HG03457 (cell line): ENCODE measurements around the gene SLC2A9.

Source experiments
- ATAC-seq: cut with Tn5 transposase; IDR thresholded peaks from one replicate; pipeline ENCODE4 v1.9.1; 2021; ENCODE audit warnings: moderate number of reproducible peaks; ENCODE audit not compliant: unreplicated experiment

SLC2A9 gene

DNA sequence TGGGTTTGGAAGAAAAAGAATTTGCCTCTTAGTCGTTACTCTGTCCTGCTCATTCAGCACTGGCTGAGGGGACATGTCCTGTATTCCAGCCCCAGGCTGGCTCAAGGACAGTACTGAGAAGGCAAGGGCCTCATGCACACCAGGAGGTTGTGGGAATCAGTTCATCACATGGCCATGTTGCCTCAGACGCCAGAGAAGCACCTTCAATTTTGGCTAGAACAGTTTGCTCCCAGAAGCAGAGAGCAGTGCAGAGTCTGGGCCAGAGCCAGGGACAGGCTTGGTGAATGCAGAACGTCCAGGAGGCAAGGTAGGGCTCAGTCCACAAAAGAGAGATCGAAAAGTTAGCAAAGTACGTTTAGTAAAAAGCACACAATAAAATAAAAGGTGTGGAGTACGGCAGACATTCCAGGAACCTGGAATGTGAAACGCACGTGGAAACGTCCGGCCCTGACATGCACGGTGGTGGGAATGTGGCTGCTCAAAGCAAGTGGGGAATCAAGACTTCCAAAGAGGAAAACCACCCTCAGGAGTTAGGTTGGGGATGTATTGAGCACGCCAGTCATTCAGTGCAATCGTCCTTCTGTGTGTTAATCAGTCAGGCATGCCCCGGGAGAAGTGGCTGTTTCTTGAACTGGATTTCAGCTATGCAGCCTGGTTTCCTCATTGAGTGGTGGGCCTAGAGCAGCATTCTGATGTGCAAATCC lies 1.2 kb upstream of the SLC2A9 start:
- no peak for ATAC-seq

DNA sequence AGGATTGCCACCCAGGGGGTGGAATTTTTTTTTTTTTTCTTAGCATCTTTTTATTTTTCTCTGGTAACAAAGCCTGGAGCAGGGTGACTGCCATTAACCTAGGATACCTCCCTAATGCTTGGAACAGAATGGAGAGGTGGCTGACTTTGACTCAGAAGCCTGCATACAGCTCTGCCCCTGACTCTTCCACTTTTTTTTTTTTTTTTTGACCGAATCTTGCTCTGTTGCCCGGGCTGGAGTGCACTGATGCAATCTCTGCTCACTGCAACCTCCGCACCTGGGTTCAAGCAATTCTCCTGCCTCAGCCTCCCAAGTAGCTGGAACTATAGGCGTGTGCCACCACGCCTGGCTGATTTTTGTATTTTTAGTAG lies 341 bp upstream of the SLC2A9 start:
- ATAC-seq, result no peak

DNA sequence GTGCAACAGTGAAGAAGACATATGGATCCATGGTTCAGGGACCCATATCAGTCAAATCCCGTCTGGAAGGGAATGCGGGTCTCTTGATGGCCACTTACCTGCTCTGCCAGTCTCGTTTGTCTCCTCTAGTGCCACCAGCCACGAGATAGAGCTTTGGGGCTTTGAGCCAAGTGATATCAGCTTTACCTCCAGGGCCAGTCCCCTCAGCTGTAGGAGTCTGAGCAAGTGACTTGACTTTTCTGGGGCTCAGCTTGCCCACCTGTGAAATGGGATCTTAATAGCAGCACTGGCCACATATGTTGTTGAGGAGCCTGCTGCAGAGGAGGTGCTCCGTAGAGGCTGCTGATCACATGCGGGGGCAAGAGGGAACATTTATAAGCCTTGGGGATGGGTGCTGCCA lies 1.2 kb downstream of the SLC2A9 start:
- no peak for ATAC-seq

DNA sequence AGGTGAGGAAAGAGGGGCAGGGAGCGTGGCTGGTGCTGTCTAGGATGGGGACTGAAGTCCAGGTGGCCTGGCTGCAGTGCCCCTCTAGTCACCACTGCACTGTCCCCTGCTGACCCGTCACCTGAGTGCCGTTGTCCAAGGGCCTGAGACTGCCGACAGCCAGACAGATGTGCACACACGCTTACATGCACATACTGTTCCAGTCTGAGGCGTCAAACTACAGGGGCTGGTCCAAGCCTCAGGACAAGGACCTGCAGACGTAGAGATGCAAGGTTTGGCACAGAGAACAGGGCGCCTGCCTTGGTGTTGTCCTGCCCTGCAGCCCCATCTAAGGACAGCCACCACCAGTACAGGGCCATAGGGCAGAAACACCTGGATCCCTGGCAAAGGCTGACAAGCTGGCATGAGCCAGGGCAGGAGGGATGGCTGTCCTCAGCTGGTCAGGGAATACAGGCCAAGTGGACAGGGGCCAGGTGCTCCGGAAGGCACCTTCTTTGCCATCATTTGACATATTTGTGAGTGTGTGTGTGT lies 1.7 kb downstream of the SLC2A9 start:
- no peak for ATAC-seq

DNA sequence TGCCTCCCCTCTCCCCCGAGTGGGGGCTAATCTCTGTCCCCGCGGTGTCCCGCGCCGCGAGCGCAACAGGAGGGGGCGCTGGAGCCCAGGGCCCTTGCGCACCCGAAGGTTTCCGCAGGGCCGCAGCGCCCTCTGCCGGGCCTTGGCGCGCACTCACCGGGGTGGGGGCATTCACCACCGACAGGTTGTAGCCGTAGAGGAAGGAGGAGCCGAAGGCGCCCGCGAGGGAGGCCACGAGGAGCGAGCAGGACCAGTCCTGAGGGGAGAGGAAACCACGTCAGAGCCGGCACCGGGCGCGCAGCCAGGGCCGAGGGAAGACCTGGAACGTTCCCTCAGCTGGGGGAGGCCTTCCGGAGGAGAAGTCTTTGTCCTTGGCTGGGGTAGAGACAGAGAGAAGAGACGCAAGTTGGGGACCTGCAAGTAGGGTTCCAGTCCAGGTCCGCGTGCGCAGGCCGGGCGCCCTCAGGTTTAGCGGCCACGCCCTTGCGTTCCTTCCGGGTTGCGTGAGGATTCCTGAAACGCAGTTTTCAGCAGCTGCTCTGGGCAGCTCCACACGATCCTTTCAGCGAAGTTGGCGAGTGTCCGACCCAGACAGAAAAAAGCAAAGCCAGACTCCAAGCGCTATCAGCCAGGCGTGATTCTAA lies 2.4 kb downstream of the SLC2A9 start:
- peak; percentile 96 for ATAC-seq

DNA sequence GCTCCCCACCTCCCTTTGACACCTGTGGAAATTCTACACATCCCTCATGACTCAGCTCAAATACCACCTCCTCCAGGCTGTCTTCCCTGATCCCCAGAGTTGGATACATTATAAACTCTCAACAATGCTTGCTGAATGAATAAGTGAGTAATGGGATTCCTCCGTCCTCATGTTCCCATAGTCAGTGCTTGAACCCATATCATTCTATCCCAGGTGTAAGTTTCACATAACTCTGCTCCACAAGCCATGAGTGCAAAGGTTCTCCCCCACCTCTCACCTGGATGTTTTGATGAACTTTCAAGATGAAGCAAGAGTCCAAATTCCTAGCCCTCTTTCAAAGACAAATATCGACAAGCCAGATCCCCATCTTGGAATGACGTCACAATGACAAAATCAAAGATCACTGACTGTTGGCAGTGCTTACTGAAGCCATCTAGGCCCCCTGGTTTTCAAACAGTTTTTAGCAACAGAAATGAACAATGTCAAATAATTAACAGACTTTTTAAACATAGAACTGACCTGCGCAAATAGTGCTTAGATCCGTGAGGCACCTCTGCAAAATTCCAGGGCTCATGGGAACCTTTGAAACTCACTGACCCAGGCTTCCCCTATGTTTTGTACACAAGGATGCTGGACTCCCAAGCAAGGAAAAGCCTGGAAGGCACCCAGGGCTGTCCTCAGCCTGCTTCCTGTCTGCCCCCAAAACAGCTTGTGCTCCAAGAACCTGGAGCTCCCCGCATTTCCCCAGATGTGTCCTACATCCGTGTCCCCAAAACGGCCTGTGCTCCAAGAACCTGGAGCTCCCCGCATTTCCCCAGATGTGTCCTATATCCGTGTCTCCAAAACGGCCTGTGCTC lies 4.0 kb downstream of the SLC2A9 start:
- no peak for ATAC-seq

DNA sequence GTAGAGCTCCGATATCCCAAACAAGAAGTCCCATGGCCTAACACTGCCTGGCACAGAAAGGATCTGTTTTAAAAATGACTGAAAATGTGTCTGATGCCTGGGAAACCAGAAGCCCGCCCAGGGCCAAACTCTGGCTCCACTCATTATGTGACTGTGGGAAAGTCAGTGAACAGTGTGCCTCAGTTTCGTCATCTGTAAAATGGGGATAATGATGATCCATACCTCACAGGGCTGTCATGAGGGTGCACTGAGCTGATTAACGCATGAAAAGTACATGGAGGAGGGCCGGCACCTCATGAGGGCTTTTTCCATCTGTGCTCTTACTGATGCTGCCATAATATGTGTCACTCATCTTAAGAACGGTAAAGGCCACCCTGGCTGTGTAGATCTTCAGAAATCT lies 5.1 kb downstream of the SLC2A9 start:
- ATAC-seq, result no peak

DNA sequence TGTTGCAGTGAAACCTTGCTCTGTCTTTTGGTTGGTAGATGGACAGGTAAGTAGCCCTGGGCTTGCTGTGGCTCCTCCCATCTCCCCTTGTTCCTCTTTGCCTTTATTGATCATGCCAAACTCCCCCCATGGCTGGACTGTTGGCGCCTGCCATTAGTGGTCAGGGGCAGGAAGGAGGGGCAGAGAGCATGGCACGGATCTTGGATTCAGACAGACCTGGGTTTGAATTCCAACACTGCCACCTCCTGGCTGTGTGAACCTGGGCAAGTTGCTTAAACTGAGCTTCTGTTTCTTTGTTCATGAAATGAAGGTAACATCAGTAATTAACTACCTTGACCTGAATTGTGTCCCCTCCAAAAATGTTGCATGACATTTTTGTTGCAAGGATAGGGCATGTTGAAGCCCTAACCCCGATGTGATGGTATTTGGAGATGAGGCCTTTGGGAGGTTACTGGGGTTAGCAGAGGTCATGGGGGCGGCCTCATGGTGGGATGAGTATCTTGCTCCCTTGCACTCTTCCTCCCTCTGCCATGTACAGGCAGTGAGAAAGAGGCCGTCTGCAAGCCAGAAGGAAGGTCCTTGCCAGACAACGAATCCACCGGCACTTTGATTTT lies 6.0 kb downstream of the SLC2A9 start:
- ATAC-seq, result no peak

DNA sequence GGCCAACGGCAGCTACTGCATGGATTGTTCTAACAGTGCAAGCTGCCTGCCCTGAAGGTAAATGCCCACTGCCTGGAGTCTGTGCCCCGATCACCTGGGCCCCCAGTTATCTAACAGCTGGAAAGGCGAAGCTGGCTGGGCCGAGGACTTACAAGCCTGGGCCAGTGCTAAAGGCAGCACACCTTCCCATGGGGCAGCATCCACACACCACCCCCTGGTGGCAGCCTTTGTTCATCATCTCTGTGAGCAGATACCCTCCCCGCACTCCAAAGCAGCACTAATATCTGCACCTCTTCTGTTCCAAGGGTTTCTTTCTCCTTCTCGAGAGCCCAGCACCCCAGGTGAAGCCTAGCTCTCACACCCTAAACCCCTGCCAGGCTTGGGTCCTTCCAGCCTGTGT lies 7.6 kb downstream of the SLC2A9 start:
- no peak for ATAC-seq

DNA sequence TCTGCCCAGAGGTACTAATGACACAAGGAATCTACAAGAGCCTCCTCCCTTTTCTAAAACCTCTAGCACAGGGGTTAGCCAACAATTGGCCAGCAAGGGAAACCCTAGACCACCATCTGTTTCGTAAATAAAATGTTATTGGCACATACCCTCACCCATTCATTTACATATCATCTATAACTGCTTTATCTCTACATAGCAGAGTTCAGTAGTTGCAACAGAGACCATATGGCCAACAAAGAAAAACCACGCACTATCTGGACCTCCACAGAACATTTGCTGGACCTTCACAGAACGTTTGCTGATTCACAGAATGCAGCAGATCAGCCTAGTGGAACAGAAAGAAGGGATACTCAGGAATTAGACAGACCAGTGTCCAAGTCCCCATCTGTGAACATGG lies 9.4 kb downstream of the SLC2A9 start:
- no peak for ATAC-seq

DNA sequence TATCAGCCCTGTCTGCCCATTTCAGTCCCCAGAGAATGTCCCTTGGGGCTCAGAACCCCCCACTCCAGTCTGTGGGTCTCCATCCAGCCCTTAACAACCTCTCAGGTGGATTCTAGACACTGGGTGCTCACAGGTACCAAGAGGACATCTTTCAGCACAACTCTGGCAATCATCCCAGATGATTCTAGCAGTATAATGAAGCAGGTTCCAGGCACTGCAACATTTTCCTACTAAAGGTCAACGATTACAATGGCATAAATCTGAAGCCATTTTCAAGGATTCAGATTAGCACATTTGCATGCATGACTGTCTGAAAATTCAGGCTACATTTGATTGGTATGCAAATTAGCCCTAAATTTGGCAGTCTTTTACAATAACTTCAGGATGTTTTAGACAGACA lies 10.0 kb downstream of the SLC2A9 start:
- ATAC-seq, result no peak

DNA sequence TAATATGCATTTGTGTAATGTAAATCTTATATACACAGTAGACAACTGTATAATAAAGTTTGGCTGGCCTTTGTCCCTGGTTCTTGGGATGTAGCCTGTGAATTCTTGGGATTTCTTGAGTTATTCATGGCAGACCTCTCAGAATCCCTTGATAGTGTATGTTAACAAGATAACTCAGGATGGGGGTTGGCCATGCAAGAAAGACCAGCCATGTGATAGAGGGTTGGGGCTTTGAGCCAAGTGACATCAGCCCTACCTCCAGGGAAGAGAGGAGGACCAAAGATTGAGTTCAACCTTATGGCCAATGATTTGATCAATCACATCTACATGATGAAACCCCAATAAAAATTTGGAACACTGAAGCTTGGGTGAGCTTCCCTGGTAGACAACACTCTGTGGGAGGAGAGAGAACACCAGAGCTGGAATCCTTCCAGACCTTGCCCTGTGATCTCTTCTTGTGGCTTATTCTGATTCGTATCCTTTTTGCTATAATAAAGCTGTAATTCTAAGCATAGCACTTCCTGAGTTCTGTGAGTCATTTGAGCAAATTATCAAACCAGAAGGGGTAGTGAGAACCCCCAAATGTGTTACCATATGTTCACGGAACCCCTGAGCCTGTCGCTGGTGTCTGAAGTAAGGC lies 11.3 kb downstream of the SLC2A9 start:
- no peak for ATAC-seq

DNA sequence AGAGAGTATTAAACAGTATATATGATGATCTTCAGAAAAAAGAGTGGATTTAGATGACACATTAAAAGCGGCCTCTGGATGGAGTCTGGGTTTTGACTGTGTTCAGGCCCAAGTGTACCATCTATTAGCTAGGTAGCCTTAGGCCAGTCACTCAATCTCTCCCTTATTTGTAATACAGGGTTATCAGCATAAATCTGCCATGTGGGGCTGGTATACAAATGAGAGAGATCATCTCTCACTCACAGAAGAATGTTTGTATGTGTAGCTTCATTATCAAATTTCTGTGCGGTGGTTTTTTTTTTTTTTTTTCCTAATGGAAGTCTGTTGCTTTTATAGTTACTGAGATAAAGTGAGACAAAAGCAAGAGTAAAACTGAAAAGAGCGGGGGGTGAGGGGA lies 12.7 kb downstream of the SLC2A9 start:
- no peak for ATAC-seq

DNA sequence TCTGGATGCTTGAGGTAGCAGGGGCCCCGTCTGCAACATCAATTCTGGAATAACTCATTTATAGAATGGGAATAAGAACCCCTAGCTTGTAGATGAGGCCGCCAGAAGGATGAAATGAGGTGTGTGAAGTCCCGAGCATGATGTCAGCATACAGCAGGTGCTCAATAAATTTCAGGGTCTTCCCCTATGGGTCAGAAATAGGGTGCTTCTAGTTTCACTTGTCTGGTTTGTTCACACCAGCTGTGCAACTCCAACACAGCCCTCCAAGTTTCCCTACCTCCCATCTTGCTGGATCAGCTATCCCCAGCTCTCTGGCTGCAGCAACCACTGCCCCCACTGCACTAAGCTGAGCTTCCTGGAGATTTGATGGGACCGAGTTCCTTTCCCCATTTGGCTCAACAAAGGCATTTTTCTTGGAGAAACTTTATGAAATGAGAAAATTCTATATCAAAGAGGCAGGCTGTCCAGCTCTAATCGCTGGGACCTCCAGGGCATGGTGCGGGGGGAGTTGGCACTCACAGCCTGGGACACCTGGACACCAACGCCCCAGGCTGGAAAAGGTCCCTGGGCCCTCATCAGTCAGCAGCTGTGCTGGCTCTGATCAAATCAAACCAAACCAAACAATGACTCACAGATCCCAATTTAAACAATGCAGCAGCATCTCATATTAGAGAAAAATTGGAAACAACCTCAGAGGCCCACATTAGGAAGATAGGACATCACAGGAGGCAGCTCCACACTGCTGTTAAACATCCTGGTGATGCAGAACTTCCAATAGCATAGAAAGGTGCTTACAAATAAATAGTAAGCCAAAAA lies 13.3 kb downstream of the SLC2A9 start:
- peak; percentile 33 for ATAC-seq

DNA sequence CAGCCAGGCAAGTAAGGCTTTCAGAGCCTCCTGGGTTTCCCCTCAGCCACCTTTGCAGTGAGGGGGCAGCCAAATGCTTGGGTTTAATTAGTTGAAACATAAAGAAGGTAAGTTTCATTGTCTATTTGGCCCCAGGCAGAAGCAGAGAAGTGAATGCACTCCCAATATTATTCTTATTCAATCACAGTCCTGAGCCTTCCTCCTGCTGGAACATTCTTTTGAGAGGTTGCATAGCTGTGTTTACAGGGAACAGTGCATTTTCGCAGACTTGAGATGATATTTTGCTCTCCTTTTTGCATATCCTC lies 13.9 kb downstream of the SLC2A9 start:
- peak; percentile 30 for ATAC-seq

DNA sequence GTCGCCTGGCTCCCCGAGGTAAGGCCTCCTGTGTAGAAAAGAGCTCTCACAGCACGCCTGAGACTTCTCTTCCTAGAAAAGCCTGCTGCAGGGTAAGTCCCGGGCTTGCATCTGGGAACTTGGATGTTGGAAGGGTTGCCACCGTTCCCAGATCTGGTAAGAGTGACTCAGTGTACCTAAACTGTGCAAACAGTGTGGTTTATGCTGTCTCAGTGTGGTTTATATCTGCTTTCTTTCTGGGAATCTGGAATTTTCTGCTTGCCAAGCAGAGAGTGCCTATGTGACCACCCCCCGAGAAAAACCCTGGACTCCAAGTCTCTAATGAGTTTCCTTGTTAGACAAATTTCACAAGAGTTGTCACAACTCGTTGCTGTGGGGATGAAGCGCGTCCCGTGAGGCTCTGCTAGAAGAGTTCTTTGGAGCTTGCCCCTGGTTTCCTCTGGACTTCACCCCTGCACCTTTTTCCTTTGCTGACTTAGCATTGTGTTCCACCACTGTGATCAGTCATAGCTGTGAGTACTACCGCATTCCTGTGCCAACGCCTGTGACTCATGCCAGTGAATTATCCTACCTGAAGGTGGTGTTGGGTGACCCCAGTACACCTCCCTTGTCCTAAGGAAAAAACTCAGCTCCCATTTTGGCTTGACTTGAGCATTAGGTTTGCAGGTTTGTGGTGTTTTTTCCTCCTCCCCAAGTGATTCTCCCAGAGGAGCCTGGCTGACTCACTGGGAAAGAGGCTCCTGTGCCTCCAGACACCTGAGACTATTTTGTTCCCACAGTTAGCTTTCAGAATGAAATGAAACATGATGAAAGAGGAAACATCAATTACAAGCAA lies 14.5 kb downstream of the SLC2A9 start:
- peak; percentile 19 for ATAC-seq

DNA sequence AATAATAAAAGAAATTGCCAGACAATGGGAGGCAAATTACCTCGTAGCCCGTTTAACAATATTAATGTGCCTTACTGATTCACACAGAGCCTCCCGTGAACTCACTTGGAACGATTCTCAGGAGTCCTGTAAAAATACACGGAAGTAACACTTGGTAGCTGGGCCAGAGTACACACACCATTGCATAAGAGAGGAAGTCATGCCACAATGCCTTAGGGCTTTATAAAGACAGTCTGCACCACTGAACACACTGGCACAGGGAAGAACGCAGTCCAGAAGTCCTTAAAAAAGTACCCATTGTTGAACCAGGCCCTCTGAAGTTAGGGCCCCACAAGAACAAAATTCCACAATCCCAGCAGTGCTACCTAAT lies 15.1 kb downstream of the SLC2A9 start:
- no peak for ATAC-seq

DNA sequence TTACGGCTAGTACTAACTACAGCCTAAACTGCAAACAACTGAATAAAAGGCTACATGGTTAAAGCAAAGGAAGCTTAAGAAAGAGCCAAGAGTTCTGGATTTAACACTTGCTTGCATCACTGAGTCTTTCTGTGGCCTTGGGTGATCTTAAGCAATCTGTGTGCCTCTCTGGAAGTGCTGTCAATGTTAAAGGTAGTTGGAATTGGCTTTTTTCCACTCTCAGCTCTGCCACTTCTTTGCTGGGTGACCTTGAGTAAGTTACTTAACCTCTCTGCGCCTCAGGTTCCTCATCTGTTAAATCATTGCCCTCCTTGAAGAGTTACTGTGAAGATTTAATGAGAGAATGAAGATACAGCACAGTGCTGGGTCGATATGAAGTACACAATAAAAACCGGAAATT lies 15.7 kb downstream of the SLC2A9 start:
- ATAC-seq, result no peak

DNA sequence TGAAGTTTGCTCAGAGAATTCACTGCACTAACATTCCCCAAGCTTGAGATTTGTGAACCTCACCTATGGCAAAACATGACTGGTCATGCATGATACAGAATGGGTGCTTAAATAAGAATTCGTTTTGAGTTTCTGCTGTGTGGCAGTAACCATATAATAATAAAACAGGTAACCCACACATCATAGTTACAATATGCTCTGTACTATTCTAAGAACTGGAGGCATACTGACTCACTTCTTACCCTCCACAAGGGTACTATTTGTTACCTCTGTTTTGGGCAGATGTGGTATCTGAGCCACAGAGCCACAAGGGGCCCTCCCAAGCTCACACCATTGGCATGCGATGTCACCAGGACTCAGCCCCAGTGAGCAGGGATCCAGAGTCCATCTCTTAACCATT lies 17.6 kb downstream of the SLC2A9 start:
- peak; percentile 36 for ATAC-seq
